Measurements from ENCODE around the gene PSPN.

DNA sequence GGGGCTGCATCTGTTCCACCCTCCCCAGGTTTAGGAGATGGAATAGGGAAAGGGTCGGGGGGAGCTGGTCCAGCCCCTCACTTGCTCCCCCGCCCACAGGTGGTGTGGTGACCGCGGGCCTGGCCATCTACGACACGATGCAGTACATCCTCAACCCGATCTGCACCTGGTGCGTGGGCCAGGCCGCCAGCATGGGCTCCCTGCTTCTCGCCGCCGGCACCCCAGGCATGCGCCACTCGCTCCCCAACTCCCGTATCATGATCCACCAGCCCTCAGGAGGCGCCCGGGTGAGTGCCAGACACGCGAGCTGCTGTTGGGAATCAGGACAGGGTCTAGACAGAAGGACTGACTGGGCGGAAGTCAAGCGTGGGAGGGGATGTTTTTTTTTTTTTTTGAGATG is 11.4 kb downstream of the PSPN start:
- TF ChIP-seq POLR2AphosphoS5 (IDR thresholded peaks at IDR 0.05; ENCODE audit: low read depth, low read length) (no peak), DRAP1 (CRISPR knock-in tag; IDR thresholded peaks at IDR 0.05) (no peak), CTCF (CRISPR knock-in tag; IDR thresholded peaks at IDR 0.05) (no peak), HBP1 (CRISPR knock-in tag; IDR thresholded peaks at IDR 0.05; ENCODE audit: low read depth) (no peak), JUND (CRISPR knock-in tag; IDR thresholded peaks at IDR 0.05) (no peak)
- TF ChIP-seq, protein P1, sequence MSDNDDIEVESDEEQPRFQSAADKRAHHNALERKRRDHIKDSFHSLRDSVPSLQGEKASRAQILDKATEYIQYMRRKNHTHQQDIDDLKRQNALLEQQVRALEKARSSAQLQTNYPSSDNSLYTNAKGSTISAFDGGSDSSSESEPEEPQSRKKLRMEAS (IDR thresholded peaks at IDR 0.05): no peak

Measured in HepG2 (cell line).